Measurements from ENCODE around the gene NQO2.
"Not testable (repeated sequence)": the region's sequence is repeated elsewhere in the genome, so short reads cannot be mapped to it uniquely, and the experiment has no call there.

Gene NQO2

GRCh38 chr6:3026791-3027626 is 27.3 kb downstream of the NQO2 start:
- H3K36me3 ChIP-seq (ENCODE audit: control insufficient read depth in 2 of 2, insufficient read depth in 2 of 2, low read length in 2 of 2): peaks cover 0 to 4% of the 10 kb centered on the region in 2 donors
- H3K27ac ChIP-seq (ENCODE audit: low read length): no peak overlapping the region
- peaks cover 0 to 9% of the 10 kb centered on the region in 2 donors for H3K27me3 ChIP-seq (ENCODE audit: control insufficient read depth in 1 of 2, insufficient read depth in 2 of 2, low read length in 2 of 2)
- no peak overlapping the region for H3K9ac ChIP-seq (ENCODE audit: low read length in 2 of 2)
- peaks cover 13% of the 10 kb centered on the region for H3K4me1 ChIP-seq (ENCODE audit: control insufficient read depth, insufficient read depth, low read length)
- H3K4me3 ChIP-seq (ENCODE audit: low read length in 2 of 2): no peak overlapping the region
- no peaks in the 10 kb centered on the region for H3K9me3 ChIP-seq (ENCODE audit: control insufficient read depth in 2 of 2, low read length in 2 of 2)

GRCh38 chr6:3028156-3028555 is 28.5 kb downstream of the NQO2 start:
- peak overlapping the region in 1 of 2 donors; percentile 59 for H3K4me3 ChIP-seq (ENCODE audit: low read length in 2 of 2)
- not testable (repeated sequence) for H3K9me3 ChIP-seq (ENCODE audit: control insufficient read depth in 2 of 2, low read length in 2 of 2); H3K9ac ChIP-seq (ENCODE audit: low read length in 2 of 2); H3K27ac ChIP-seq (ENCODE audit: low read length); H3K36me3 ChIP-seq (ENCODE audit: control insufficient read depth in 2 of 2, insufficient read depth in 2 of 2, low read length in 2 of 2)
- H3K4me1 ChIP-seq (ENCODE audit: control insufficient read depth, insufficient read depth, low read length): peaks cover 12% of the 10 kb centered on the region
- peaks cover 0 to 14% of the 10 kb centered on the region in 2 donors for H3K27me3 ChIP-seq (ENCODE audit: control insufficient read depth in 1 of 2, insufficient read depth in 2 of 2, low read length in 2 of 2)

GRCh38 chr6:3031857-3032640 is 32.4 kb downstream of the NQO2 start:
- H3K27ac ChIP-seq (ENCODE audit: low read length): no peak overlapping the region
- H3K4me1 ChIP-seq (ENCODE audit: control insufficient read depth, insufficient read depth, low read length): peaks cover 2% of the 10 kb centered on the region
- H3K36me3 ChIP-seq (ENCODE audit: control insufficient read depth in 2 of 2, insufficient read depth in 2 of 2, low read length in 2 of 2): no peaks in the 10 kb centered on the region
- H3K27me3 ChIP-seq (ENCODE audit: control insufficient read depth in 1 of 2, insufficient read depth in 2 of 2, low read length in 2 of 2): peaks cover 0 to 14% of the 10 kb centered on the region in 2 donors
- no peak overlapping the region for H3K9ac ChIP-seq (ENCODE audit: low read length in 2 of 2)
- no peak overlapping the region for H3K4me3 ChIP-seq (ENCODE audit: low read length in 2 of 2)
- no peaks in the 10 kb centered on the region for H3K9me3 ChIP-seq (ENCODE audit: control insufficient read depth in 2 of 2, low read length in 2 of 2)

GRCh38 chr6:3032986-3033385 is 33.3 kb downstream of the NQO2 start:
- H3K36me3 ChIP-seq (ENCODE audit: control insufficient read depth in 2 of 2, insufficient read depth in 2 of 2, low read length in 2 of 2): no peaks in the 10 kb centered on the region

GRCh38 chr6:3033652-3034051 is 34.0 kb downstream of the NQO2 start:
- peaks cover 0 to 14% of the 10 kb centered on the region in 2 donors for H3K27me3 ChIP-seq (ENCODE audit: control insufficient read depth in 1 of 2, insufficient read depth in 2 of 2, low read length in 2 of 2)
- no peak overlapping the region for H3K4me3 ChIP-seq (ENCODE audit: low read length in 2 of 2)

More at GRCh38 chr6:3032986-3033385, 33.3 kb downstream of the NQO2 start:
- Histone ChIP-seq H3K27ac (ENCODE audit: low read length) (no peak overlapping the region), H3K4me3 (ENCODE audit: low read length in 2 of 2) (no peak overlapping the region), H3K9ac (ENCODE audit: low read length in 2 of 2) (no peak overlapping the region), H3K27me3 (ENCODE audit: control insufficient read depth in 1 of 2, insufficient read depth in 2 of 2, low read length in 2 of 2) (peaks cover 0 to 14% of the 10 kb centered on the region in 2 donors), H3K9me3 (ENCODE audit: control insufficient read depth in 2 of 2, low read length in 2 of 2) (no peaks in the 10 kb centered on the region), H3K4me1 (ENCODE audit: control insufficient read depth, insufficient read depth, low read length) (peaks cover under 1% of the 10 kb centered on the region)

GRCh38 chr6:3035397-3035796 is 35.7 kb downstream of the NQO2 start:
- Histone ChIP-seq H3K9ac (ENCODE audit: low read length in 2 of 2) (no peak overlapping the region), H3K4me3 (ENCODE audit: low read length in 2 of 2) (no peak overlapping the region), H3K27me3 (ENCODE audit: control insufficient read depth in 1 of 2, insufficient read depth in 2 of 2, low read length in 2 of 2) (peaks cover 0 to 14% of the 10 kb centered on the region in 2 donors), H3K9me3 (ENCODE audit: control insufficient read depth in 2 of 2, low read length in 2 of 2) (no peaks in the 10 kb centered on the region), H3K36me3 (ENCODE audit: control insufficient read depth in 2 of 2, insufficient read depth in 2 of 2, low read length in 2 of 2) (no peaks in the 10 kb centered on the region), H3K27ac (ENCODE audit: low read length) (no peak overlapping the region), H3K4me1 (ENCODE audit: control insufficient read depth, insufficient read depth, low read length) (peaks cover 7% of the 10 kb centered on the region)

More at GRCh38 chr6:3033652-3034051, 34.0 kb downstream of the NQO2 start:
- Histone ChIP-seq H3K9ac (ENCODE audit: low read length in 2 of 2) (no peak overlapping the region), H3K27ac (ENCODE audit: low read length) (no peak overlapping the region), H3K9me3 (ENCODE audit: control insufficient read depth in 2 of 2, low read length in 2 of 2) (no peaks in the 10 kb centered on the region), H3K4me1 (ENCODE audit: control insufficient read depth, insufficient read depth, low read length) (peaks cover 5% of the 10 kb centered on the region), H3K36me3 (ENCODE audit: control insufficient read depth in 2 of 2, insufficient read depth in 2 of 2, low read length in 2 of 2) (no peaks in the 10 kb centered on the region)

GRCh38 chr6:3036861-3037637 is 37.4 kb downstream of the NQO2 start:
- Histone ChIP-seq H3K27me3 (ENCODE audit: control insufficient read depth in 1 of 2, insufficient read depth in 2 of 2, low read length in 2 of 2) (peaks cover 0 to 5% of the 10 kb centered on the region in 2 donors), H3K9me3 (ENCODE audit: control insufficient read depth in 2 of 2, low read length in 2 of 2) (no peaks in the 10 kb centered on the region), H3K9ac (ENCODE audit: low read length in 2 of 2) (no peak overlapping the region), H3K4me1 (ENCODE audit: control insufficient read depth, insufficient read depth, low read length) (peaks cover 7% of the 10 kb centered on the region), H3K4me3 (ENCODE audit: low read length in 2 of 2) (peak overlapping the region in 1 of 2 donors; percentile 15), H3K36me3 (ENCODE audit: control insufficient read depth in 2 of 2, insufficient read depth in 2 of 2, low read length in 2 of 2) (no peaks in the 10 kb centered on the region), H3K27ac (ENCODE audit: low read length) (no peak overlapping the region)

- peak overlapping the region in 1 of 2 donors; percentile 15 for H3K4me3 ChIP-seq (ENCODE audit: low read length in 2 of 2)
- no peaks in the 10 kb centered on the region for H3K27me3 ChIP-seq (ENCODE audit: control insufficient read depth in 1 of 2, insufficient read depth in 2 of 2, low read length in 2 of 2)
- no peak overlapping the region for H3K9ac ChIP-seq (ENCODE audit: low read length in 2 of 2)
- H3K4me1 ChIP-seq (ENCODE audit: control insufficient read depth, insufficient read depth, low read length): peaks cover 7% of the 10 kb centered on the region
- H3K36me3 ChIP-seq (ENCODE audit: control insufficient read depth in 2 of 2, insufficient read depth in 2 of 2, low read length in 2 of 2): no peaks in the 10 kb centered on the region
- H3K27ac ChIP-seq (ENCODE audit: low read length): peak overlapping the region; percentile 31
- H3K9me3 ChIP-seq (ENCODE audit: control insufficient read depth in 2 of 2, low read length in 2 of 2): no peaks in the 10 kb centered on the region
Observed at GRCh38 chr6:3037638-3038365, 38.1 kb downstream of the NQO2 start.

- H3K4me1 ChIP-seq (ENCODE audit: control insufficient read depth, insufficient read depth, low read length): peaks cover 7% of the 10 kb centered on the region
- H3K4me3 ChIP-seq (ENCODE audit: low read length in 2 of 2): no peak overlapping the region
Observed at GRCh38 chr6:3039384-3039783, 39.7 kb downstream of the NQO2 start.

GRCh38 chr6:3041147-3041546 is 41.5 kb downstream of the NQO2 start:
- H3K9ac ChIP-seq (ENCODE audit: low read length in 2 of 2): no peak overlapping the region
- H3K36me3 ChIP-seq (ENCODE audit: control insufficient read depth in 2 of 2, insufficient read depth in 2 of 2, low read length in 2 of 2): no peaks in the 10 kb centered on the region
- H3K4me3 ChIP-seq (ENCODE audit: low read length in 2 of 2): no peak overlapping the region
- H3K4me1 ChIP-seq (ENCODE audit: control insufficient read depth, insufficient read depth, low read length): peaks cover 7% of the 10 kb centered on the region
- H3K27ac ChIP-seq (ENCODE audit: low read length): no peak overlapping the region
- H3K9me3 ChIP-seq (ENCODE audit: control insufficient read depth in 2 of 2, low read length in 2 of 2): no peaks in the 10 kb centered on the region
- no peaks in the 10 kb centered on the region for H3K27me3 ChIP-seq (ENCODE audit: control insufficient read depth in 1 of 2, insufficient read depth in 2 of 2, low read length in 2 of 2)

More at GRCh38 chr6:3039384-3039783, 39.7 kb downstream of the NQO2 start:
- Histone ChIP-seq H3K9ac (ENCODE audit: low read length in 2 of 2) (no peak overlapping the region), H3K27ac (ENCODE audit: low read length) (no peak overlapping the region), H3K36me3 (ENCODE audit: control insufficient read depth in 2 of 2, insufficient read depth in 2 of 2, low read length in 2 of 2) (no peaks in the 10 kb centered on the region), H3K9me3 (ENCODE audit: control insufficient read depth in 2 of 2, low read length in 2 of 2) (no peaks in the 10 kb centered on the region), H3K27me3 (ENCODE audit: control insufficient read depth in 1 of 2, insufficient read depth in 2 of 2, low read length in 2 of 2) (no peaks in the 10 kb centered on the region)

Measured in stomach smooth muscle (tissue), 2 donors.